ENCODE measurements around the gene FAM117A. TPM values are rescaled to one million over a fixed set of nuclear protein-coding genes. Genes with fewer than 3 reads are reported as not detected.

FAM117A gene
- total RNA-seq, 1 donor from 2014 or later = 6.0 TPM

DNA sequence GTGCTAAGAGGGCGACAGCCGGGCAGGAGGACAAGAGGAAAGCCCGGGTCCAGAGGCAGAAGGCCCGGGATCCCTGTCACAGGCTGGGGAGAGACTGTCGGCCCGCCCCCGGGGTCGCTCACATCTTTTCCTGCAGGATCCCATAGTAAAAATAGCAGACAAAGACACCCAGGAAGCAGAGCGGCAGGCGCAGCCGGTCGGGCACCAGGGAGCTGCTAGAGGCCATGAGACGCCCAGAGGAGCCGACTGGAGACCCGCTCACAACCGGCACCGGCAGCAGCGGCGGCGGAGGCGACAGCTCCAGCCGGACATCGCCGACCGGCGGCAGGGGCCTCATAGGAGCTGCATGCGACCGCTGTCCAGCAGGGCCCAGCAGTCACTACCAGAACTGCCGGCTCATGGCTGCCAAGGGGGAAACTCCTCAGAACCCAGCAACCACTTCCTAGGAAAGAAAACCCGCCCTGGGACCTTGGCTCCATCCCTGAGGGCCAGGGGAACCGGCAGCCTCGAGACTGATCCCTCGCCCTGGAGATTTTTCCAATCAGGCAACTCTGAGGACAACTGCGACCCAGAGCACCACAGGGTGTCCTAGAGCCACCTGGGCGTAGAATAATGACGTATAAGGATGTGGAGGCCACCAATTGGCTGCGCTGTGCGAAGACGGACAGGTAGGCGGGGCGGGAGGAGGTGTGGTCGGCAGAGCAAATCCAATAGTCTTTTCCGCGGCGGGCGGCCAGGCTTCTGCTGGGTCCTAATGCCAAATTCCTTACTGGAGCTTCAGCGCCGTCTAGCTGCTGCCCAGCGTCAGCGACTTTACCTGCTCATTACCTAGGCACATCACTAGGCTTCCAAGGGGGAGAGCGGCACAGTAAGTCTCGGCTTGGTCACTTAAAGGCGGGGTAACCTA lies 56.1 kb downstream of the FAM117A start, which contains the start of gene SLC35B1:
Gene SLC35B1 (minus strand): TSS at position 357 of the 907 bp plus-strand sequence. CDS start 131 bp downstream, at position 226.
- peak; percentile 98 for DNase-seq (ENCODE audit: low read depth)

DNA sequence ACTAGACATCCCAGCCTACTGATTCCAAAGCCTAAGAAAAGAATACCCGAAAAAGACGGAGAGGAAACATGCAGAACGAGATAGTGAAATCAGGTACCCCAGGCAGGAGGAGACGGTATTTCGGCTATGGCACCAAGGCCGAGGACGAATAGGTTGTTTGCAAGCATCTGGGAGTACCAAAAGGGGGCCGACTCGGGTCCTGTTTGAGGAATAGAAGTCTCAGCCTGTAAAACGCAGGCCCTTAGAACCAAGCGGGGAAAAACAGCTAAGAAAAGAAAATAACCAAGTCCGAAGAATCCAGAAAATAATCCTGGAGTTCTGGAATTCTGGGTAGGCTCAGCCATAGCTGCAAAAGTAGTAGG lies 56.7 kb downstream of the FAM117A start:
- DNase-seq (ENCODE audit: low read depth) = no peak

DNA sequence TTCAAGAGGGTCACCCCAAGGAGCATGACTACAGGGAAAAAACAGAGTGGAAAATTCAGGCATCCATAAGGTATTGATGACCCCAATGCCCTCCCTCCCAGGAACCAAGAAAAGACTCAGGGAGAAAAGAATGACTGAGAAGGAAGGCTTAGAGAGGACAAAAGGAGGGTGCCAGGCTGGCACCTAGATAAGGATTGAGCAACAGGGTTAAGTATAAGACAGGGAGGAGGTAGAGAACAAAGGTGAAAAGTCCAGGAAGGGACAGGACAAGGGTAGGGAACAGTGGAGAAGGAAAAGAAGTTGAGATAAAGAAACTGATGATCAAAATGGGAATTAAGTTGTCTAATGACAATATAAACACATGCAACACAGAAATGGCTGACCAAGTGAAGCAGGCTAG lies 58.7 kb downstream of the FAM117A start:
- DNase-seq (ENCODE audit: low read depth) = no peak

DNA sequence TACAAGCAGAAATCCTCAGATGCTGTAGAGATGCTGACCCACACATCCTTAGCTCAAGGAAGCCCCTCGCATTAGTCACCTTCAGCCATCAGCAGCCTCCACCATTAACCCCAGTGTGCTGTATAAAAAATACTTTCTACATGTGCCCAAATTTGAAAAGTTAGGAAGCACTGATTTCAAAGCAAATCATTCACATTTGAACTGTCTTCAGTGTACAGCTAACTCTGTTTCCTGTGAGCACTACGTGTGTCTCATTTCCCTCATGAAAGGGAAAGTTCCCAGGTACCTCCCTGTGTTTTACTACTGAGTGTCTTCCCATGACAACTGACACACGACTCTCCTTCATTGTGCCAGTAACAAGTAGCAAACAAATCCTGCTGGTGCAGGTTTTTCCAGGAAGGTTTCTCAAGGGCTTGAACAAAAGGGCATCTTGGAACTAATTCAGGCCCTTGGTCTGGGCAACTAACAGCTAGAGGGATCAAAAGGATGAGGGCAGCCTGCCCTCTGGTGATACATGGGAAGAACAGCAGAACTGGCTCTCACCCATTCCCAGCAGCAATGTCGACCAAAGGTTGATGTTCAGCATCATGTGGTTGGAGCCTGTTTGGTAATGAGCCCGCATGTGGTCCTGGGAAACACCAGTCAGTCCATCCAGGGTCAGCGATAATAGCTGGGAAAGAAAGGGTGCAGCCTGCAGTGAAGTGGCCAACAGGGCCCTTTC lies 60.2 kb downstream of the FAM117A start:
- DNase-seq (ENCODE audit: low read depth) = peak; percentile 65

DNA sequence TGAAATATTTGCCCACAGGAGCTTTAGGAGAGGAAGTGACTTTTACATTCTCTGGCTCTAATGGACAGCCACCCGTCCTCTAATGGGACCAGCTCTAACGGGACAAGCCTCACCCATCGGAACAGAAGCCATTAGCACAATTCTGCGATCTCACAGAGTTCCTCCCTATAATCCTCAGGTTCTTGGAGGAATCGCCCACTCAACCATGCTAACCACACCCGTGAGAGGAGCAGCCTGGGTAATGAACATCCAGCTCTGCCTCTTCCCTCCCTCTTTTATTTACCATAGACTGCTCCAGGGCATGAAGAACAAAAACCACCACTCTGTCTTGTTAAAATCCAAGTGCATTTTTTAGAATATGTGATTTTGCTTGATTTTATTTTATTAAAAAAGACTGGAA lies 63.0 kb downstream of the FAM117A start:
- no peak for DNase-seq (ENCODE audit: low read depth)

DNA sequence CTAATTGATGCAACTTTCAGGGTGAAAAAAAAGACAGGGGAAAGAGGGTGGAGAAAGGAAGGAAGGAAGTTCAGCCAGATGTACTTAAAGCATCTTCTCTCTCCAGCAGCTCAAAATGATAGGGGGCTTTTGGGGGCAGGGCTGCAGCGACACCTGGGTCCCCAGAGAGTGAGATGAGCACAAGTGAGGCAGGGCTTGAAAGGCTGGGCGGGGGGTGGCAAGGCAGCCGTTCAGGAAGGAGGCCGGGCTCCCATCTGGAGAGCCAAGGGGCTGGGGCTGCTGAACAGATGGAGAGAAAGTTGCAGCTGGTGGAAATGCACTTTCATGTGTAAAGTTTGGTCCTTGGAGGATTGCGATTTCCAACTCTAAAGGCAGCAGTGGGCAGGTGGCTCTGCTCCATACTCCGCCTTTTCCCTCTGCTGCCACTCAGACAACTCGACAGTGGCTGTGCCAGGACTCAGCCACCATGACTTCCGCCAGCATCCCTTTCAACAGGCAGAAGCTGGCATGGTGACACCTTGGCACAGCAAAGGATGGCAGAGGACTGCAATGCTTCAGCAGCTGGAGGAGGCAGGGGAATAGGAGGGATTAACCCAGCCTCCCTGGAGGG lies 63.9 kb downstream of the FAM117A start:
- DNase-seq (ENCODE audit: low read depth) = no peak

DNA sequence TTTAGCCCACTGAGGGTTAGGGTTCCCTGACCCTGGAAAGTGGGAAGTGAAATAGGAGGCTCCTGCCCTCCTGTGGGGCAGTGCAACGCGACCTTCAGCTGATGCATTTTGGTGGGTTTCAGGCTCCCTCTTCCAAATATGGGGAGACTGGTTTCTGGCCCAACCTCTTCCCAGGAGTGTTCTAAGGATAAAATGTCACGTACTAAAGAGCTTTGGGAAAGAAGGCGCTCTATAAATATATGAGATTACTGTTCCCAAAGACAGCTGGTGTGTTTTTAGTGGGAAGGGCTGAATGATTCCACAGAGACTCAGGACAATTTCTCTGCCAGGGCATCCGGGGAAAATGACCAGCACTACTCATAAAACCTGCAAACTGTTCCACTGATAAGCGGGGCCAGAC lies 65.9 kb downstream of the FAM117A start:
- DNase-seq (ENCODE audit: low read depth) = no peak

DNA sequence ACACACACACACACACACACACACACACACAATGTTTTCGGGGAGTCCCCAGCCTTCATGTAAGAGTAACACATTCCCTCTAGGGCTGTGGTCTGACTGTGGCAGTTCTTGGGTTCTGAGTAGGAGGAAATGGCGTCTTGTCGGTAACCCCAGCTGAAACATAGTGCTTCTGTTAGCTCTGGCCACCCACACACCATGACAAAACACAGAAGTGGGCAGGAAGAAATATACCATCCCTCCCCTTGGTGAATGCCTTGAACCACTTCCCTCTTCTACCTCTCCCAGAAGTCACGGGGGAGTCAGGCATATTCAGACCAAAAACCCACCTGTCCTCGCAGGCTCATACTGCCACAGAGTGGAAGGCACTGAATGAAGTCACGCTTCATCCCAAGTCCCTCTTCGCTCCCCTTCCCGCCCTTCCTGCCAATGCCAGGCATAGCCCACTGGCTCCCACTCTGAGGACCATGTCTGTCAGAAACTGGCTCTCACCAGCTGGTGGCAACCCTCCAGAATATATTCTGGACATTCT lies 67.6 kb downstream of the FAM117A start:
- no peak for DNase-seq (ENCODE audit: low read depth)

DNA sequence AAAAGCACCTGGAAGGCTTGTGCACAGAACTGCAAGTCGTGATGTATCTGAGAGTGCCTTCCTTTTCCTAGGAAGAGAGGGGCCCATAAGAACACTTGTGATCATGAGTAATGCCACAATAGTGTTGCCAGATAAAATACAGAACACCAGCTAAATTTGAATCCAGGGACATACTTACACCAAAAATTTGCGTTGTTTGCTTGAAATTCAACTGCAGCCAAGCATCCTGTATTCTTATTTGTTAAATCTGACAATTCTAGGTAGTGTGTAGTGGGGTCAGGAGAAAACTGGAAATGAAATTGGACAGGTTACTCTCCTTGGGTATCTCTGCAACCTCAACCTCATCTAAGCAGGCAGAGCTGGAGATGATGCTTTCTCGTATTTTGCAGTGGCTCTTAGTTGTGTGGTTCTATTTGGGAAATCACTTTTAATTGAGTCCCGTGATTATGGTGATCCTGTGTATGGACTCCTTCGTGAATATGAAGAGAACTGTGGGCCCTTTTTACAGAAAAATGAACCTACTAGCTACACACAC lies 68.2 kb downstream of the FAM117A start:
- DNase-seq (ENCODE audit: low read depth) = no peak

DNA sequence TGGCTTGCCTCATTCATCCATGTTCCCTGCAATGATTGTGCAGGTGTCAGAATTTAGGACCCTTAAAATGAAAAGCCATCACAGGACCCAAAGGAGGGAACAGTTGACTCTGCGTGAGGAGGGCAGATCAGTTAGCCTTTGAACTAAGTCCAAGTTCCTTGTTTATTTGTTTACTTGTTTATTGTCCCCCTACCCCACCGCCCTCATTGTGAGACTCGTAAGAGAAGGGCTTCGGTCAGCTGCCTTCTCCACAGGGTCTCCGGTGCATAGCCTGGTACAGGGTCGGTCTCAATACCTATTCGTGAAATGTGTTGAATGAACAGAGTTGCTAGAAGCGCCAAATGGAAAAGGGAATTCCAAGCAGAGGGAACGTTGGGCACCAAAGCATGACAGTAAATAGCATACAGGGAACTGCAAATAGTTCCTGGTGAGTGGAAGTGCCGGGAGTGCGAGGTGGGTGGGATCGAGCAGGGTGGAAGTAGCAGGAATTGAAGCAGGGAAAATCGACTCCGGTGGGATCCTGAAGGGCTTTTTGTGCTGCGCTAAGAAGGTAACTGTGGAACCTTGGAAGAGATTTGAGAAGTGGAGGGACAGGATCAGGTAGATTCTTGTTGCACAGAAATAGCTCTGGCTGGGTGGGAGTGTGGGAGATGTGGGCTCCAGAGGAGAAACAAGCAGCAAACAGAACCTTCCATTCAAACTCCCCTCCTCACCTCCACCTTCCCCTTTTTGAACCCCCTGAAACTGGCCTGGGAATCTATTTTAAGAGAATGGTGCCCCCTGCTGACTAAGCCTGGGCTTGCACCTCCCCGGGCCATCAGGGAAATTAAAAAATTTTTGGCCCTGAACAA lies 68.9 kb downstream of the FAM117A start:
- no peak for DNase-seq (ENCODE audit: low read depth)

DNA sequence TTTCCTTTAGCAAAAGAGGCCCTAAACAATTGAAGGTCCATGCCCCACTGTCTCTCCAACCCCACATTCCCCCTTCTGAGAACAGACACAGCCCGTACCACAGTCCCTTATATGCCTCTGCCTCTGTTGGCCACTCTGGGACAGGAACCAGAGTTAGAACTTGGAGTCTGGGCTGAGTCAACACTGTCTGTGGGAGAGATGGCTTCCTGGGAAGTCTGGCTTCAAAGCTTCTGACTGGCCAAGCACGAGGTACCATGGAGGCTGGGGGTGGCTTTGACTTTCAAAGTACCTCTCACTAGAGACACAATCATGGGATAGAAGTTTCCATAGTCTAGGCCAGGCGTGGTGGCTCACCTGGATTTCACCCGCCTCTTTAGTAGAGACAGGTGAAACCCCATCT lies 71.2 kb downstream of the FAM117A start:
- DNase-seq (ENCODE audit: low read depth) = no peak

DNA sequence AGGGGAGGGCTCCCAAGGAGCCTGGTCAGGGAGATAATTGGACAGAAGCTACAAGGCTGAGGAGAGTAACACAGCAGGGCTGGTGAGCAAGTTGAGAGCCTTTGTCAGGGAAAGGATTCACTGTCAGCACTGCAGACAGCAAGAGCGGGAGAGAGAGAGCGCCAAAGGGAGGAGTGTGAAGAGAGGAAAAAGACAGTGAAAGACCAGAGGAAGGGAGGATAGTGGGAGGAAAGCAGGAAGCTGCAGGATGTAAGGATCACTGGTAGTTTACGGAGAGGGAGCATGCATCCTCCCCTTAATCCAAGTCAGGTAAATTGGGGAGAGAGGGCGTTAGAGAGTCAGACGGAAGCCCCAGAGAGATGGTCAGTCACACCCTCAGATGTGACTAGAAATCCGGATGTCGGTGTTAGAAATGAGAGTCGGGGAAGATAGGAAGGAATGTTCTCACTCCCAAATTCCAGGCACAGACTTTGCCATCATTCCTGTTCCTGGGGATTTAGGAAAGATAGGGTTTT lies 72.2 kb downstream of the FAM117A start:
- DNase-seq (ENCODE audit: low read depth) = no peak

DNA sequence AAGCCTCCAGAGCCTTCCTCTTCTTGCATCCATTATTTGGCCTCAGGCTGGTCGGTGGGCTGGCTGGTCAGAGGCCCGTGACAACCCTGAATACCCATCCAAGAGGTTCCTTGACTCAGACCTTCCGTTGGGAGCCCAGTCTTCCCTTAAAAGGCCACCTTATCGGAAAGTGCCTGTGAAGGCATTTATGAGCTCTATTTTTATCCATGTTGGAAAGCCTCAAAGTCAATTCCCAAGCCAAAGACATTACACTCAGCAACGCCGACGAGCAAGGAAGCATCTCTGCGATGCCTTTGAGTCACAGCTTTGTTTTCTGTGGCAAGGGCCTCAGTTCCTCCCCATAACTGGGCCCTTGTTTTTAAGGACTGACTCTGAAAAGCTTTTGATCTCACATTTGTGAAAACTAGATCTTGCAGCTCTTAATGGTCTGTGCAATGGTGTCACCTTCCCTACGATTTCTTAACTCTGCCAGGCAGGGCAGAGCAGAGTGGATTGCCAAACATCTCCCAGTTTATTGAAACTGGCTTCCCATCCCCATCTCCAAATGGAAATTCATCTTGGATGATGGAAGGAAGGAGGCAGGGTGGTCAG lies 72.8 kb downstream of the FAM117A start:
- DNase-seq (ENCODE audit: low read depth) = no peak

DNA sequence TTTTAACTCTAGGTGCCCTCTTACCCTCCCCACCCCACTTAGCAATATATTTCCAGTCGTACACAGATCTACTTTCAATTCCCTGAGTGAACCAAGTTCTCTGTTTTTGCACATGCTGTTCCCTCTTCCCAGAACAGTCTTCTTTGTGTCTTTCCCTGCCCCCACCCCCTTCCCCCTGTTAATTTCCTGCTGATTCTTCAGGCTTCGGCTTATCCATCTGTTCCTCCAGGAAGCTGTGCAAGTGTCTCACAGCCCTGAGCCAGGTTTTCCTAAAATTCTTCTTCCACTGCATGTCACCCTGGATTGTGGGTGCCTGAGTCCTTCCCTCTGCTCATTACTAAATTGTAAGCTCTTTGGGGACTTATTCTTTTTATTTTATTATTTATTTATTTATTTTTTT lies 73.7 kb downstream of the FAM117A start:
- no peak for DNase-seq (ENCODE audit: low read depth)

DNA sequence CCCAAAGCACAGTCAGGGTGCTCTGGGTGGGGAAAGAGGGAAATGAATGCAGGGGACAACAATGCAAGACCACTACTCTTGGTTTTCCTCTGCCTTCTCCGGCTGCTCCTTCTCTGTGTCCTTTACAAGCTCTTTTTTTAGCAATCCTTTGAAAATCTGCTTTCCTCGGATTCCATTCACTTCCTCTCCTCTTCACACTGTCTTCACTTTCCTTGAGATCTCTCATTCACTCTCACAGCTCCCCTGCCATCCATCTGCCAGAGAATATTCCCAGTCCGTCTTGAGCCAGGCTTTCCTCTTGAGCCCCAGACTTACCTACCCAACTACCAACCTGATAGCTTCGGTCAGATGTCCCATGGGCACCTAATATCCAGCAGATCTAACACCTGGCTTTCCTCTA lies 75.1 kb downstream of the FAM117A start:
- DNase-seq (ENCODE audit: low read depth) = no peak

DNA sequence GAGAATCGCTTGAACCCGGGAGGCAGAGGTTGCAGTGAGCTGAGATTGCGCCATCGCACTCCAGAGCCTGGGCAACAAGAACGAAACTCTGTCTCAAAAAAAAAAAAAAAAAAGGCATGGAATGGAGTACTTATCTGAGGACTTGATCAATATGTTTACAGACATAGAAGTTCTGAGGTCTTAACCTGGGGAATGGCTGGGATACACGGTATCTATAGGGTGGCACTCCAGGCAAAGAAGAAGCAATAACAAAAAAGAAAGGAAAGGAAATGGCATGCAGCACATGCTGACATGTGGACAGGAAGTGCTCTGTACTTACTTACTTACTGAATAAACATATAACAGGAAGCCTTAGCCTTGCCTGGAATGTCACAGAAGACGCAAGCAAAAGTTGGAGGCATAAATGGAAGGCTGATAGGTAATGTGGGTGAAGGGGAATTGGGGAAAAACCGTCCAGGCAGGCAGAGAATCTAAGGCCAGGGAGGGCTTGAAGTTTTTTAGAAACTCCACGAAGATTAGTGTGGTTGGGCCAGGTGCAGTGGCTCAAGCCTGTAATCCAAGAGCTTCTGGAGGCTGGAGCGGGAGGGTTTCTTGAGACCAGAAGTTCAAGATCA lies 75.9 kb downstream of the FAM117A start:
- DNase-seq (ENCODE audit: low read depth) = no peak

DNA sequence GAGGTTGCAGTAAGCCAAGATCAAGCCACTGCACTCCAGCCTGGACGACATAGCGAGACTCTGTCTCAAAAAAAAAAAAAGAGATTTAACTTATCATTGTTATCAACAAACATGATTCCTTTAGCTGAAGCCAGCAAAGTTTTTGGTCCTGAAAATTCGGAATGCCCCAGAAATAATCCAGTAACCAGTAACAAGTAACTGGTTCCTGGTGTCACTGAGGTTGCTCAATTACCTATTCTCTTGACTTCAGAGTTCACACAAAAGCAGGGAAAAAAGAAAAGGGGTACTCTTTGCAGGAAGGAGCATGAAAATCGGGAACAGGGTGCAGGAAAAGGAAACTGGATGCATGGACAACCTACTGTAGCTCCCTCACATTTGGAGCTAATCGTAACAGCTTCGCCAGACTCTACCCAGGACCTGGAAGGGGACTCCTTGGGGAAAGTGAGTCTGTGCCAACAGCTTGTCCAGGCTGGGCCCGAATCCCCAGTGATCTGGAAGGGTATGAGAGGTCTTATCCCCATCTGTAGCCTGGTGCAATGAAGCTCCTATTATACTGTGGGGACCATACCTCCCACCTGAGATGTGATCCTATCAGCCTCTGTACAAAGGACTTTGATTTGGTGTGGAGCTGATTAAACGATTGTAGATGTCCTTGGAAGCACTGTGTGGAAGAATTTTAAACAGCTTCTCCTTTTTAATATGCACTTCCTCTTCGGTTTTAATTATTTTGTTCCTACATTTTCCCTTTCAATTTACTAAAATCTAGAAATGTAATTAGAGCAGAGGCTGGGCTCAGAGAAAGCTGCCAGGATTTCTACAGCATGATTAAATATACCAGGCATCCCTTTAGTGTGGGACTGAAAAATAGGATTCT lies 82.6 kb downstream of the FAM117A start:
- no peak for DNase-seq (ENCODE audit: low read depth)

DNA sequence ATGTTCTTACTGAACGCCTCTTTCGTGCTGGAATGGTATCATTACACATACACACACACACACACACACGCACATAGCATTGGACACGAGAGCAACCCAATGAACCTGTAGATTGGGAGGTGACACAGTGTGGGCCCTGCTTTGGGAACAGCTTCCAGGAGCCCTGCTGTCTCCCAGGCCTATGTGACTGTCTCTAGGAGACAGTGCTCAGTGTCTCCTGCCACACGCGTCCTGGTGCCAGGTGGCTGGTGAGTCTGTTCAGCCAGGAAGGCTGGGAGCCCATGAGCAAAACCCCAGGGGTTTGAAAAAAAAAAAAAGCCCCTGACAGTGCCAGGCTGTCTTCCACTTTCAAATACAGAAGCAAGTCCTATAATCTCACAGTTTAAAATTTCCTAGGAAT lies 83.6 kb downstream of the FAM117A start:
- no peak for DNase-seq (ENCODE audit: low read depth)
